AG10803 (cell line): ENCODE data around the gene SYNJ2.

Source experiments
- DNase-seq: peaks from one replicate; pipeline ENCODE4 v3.0.0; 2010; ENCODE audit warnings: low read depth
- H3K4me3 ChIP-seq: 2 replicates; pipeline ENCODE4 v1.5.1; 2011; ENCODE audit warnings: mild to moderate bottlenecking, low read length, control low read depth
- TF ChIP-seq, protein P1 (sequence below): conservative IDR thresholded peaks from 2 replicates; pipeline ENCODE4 v1.5.1; 2011; ENCODE audit warnings: mild to moderate bottlenecking, low read length, control low read depth, inconsistent platforms

The SYNJ2 gene

DNA sequence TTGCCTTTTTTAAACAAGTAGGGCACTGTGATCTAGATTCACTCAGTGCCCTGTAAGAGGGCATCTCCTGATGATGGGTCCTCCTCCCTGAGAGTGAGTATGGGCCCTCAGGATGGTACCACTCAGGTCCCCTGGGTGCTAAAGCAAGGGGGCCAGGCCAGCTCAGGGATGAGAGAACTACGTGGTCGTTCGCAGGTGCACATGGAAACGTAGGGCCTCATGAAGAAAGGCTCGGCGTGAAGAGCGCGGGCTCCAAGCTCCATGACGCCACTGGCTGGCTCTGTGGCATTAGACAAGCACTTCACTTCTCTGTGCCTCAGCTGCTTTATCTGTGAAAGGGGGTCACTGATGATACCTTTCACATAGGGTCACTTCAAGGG, 50.7 kb downstream of the SYNJ2 start:
- TF ChIP-seq, protein P1, sequence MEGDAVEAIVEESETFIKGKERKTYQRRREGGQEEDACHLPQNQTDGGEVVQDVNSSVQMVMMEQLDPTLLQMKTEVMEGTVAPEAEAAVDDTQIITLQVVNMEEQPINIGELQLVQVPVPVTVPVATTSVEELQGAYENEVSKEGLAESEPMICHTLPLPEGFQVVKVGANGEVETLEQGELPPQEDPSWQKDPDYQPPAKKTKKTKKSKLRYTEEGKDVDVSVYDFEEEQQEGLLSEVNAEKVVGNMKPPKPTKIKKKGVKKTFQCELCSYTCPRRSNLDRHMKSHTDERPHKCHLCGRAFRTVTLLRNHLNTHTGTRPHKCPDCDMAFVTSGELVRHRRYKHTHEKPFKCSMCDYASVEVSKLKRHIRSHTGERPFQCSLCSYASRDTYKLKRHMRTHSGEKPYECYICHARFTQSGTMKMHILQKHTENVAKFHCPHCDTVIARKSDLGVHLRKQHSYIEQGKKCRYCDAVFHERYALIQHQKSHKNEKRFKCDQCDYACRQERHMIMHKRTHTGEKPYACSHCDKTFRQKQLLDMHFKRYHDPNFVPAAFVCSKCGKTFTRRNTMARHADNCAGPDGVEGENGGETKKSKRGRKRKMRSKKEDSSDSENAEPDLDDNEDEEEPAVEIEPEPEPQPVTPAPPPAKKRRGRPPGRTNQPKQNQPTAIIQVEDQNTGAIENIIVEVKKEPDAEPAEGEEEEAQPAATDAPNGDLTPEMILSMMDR: no peak
- no peak overlapping the region for H3K4me3 ChIP-seq
- DNase-seq: no peak

DNA sequence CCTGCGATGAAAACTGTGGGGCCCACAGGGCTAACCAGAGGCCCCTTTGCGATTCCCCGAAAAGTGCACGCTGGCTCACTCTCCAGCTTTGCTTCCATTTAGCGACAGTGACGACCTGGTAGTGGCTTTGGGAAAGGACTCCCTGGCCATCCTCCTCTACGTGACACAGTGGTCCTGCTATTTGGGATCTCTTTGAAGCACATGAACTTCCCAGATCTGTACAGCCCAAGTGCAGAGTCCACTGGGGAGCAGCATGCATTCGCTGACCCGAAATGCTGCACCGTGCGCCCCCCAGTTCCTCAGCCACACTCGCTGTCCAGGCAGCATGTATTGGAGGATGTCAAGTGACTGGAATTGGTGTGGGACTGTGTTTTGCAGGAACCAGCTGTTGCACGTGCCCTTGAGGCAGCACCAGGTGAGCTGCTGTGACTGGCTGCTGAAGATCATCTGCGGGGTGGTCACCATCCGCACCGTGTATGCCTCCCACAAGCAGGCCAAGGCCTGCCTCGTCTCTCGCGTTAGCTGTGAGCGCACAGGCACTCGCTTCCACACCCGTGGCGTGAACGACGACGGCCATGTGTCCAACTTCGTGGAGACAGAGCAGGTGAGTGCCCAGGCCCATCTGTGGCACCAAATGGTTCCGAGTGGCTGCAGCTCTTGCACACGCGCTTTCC, 51.6 kb downstream of the SYNJ2 start:
- DNase-seq: no peak
- H3K4me3 ChIP-seq: no peak overlapping the region
- TF ChIP-seq, protein P1: no peak

DNA sequence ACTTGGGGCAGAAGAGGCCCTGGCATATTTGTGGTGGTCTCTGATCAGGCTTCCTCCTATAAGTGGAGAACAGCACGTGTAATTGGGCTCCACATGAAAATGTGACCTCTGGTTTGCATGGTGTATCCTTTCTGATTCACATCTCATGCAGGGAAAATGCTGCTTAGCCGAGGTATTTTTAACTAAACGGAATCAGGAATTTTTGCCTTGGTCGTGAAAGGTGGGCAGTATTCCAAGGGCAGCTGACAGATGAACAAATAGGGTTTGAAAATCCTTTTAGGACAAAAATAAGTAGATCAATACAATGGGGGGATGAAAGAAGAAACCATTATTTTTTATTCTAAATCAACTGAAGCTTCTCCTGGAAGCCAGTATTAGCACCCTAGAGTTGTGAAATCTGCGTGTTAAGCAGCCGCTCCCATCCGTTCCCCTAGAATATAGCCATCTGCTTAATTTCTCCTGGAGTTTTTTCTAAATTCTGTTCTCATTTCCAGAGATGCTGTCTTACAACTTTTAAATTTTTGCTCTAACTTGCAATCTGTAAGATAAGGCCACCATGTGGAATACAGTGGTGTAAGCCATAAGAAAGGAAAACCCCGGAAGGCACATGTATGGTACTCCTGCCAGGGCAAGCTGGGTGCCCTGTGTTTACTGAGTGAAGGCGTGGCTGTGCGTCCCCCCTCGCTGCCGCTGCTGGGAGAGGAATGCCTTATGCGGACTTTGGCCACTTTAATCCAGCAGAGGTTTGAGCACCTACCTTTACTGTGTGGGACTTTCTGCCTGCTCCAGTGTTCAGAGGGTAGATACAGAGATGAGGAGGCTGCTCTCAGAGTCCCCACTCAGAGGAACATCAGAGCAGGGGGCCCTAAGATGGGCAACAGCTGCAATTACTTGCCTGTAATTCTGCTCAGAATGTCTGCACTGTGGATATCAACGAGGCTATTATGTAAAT, 52.4 kb downstream of the SYNJ2 start:
- no peak for DNase-seq
- TF ChIP-seq, protein P1: no peak
- H3K4me3 ChIP-seq: no peak overlapping the region

DNA sequence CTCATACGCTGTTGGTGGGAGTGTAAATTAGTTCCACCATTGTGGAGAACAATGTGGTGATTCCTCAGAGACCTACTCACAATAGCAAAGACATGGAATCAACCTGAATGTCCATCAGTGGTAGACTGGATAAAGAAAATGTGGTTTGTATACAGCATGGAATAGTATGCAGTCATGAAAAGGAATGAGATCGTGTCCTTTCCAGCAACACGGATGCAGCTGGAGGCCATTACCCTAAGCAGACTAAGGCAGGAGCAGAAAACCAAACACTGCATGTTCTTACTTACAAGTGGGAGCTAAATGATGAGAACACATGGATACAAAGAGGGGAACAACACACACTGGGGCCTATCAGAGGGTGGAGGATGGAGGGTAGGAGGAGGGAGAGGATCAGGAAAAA, 54.6 kb downstream of the SYNJ2 start:
- DNase-seq: no peak
- no peak overlapping the region for H3K4me3 ChIP-seq
- TF ChIP-seq, protein P1: no peak

DNA sequence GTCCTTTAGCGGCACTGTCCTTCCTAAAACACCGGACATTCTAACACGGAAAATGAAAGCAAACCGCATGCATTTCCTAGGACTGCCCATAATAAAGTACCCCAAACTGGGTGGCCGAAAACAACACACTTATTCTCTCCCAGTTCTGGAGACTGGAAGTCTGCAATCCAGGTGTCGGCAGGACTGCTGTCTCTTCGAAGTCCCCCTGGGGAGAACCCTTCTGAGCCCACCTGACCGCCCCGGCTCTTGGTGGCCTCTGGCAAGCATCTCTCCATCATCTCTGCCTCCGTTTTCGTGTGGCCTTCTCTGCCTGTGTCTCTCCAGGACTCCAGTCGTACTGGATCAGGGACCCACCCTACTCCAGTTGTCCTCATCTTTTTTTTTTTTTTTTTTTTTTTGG, 55.4 kb downstream of the SYNJ2 start:
- TF ChIP-seq, protein P1: no peak
- H3K4me3 ChIP-seq: no peak overlapping the region
- DNase-seq: no peak

DNA sequence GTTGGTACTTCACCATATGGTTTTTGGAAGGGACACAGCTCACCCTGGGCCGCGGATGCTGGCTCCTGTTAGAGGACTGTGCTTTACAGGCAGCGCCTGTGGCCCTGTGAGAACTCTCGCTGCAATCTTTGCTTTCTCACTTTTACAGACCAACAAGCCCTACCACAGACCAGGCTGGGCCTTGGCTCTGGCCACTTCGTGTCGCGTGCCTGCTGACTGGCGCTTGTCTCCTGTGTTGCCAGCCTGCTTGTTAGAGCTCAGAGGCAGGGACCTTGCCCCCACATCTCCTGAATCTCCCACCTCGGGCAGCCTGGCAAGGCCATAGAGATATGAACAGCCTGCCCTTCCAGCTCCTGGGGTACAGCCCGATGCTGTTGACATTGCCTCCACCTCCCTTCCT, 56.1 kb downstream of the SYNJ2 start:
- DNase-seq: no peak
- no peak overlapping the region for H3K4me3 ChIP-seq
- TF ChIP-seq, protein P1: no peak
